HepG2 (cell line): ENCODE measurements around the gene GAPDH. TPM values are rescaled to one million over a fixed set of nuclear protein-coding genes. Genes with fewer than 3 reads are reported as not detected.

Experiments
- GTF3A ChIP-seq: sonication (generic); formaldehyde crosslinking; conservative IDR thresholded peaks from 2 replicates; pipeline ENCODE4 v1.4.0; 2020; ENCODE audit warnings: mild to moderate bottlenecking, missing genetic modification reagents
- HDAC2 ChIP-seq: sonication (generic); formaldehyde crosslinking; IDR thresholded peaks from 2 replicates; pipeline ENCODE4 v1.4.0; 2020; ENCODE audit warnings: missing genetic modification reagents
- HOXA3 ChIP-seq: sonication (generic); formaldehyde crosslinking; IDR thresholded peaks from 2 replicates; pipeline ENCODE4 v1.5.0; 2020; ENCODE audit warnings: missing genetic modification reagents
- HOXA7 ChIP-seq: sonication (generic); formaldehyde crosslinking; IDR thresholded peaks from 2 replicates; pipeline ENCODE4 v1.8.1; 2022; ENCODE audit warnings: mild to moderate bottlenecking, missing genetic modification reagents, moderate library complexity
- ISX ChIP-seq: sonication (generic); formaldehyde crosslinking; conservative IDR thresholded peaks from 2 replicates; pipeline ENCODE4 v1.5.0; 2020; ENCODE audit warnings: missing genetic modification reagents
- KDM1A ChIP-seq: IDR thresholded peaks from 2 replicates; pipeline ENCODE4 v1.6.1; 2016; ENCODE audit warnings: missing compliant biosample characterization
- PHF8 ChIP-seq: sonication (generic); formaldehyde crosslinking; IDR thresholded peaks from 2 replicates; pipeline ENCODE4 v1.5.0; 2020; ENCODE audit warnings: missing genetic modification reagents
- SMAD1 ChIP-seq: sonication (generic); formaldehyde crosslinking; IDR thresholded peaks from 2 replicates; pipeline ENCODE4 v1.4.0; 2020; ENCODE audit warnings: missing genetic modification reagents, low read depth, mild to moderate bottlenecking, borderline replicate concordance
- SMAD3 ChIP-seq: sonication (generic); formaldehyde crosslinking; IDR thresholded peaks from 2 replicates; pipeline ENCODE4 v1.4.0; 2020; ENCODE audit warnings: missing genetic modification reagents
- SMAD9 ChIP-seq: sonication (generic); formaldehyde crosslinking; IDR thresholded peaks from 2 replicates; pipeline ENCODE4 v1.5.1; 2020; ENCODE audit warnings: mild to moderate bottlenecking, missing genetic modification reagents
- TCF12 ChIP-seq, 2 experiments: fragments of 450-650 bp in 1 of 2; sonication (generic) in 1 of 2; formaldehyde crosslinking in 1 of 2; IDR thresholded peaks; 2 replicates each; pipeline versions ENCODE4 v1.6.1 to v1.8.0; 2017 to 2022; ENCODE audit warnings: antibody characterized with exemption in 1 of 2, mild to moderate bottlenecking in 1 of 2, missing genetic modification reagents in 1 of 2, moderate library complexity in 1 of 2
- ZFP37 ChIP-seq: sonication (generic); formaldehyde crosslinking; IDR thresholded peaks from 2 replicates; pipeline ENCODE4 v1.4.0; 2020; ENCODE audit warnings: missing genetic modification reagents, borderline replicate concordance
- ZNF143 ChIP-seq: sonication (generic); formaldehyde crosslinking; IDR thresholded peaks from 2 replicates; pipeline ENCODE4 v1.4.0; 2020; ENCODE audit warnings: missing genetic modification reagents
- ZNF235 ChIP-seq: sonication (generic); formaldehyde crosslinking; IDR thresholded peaks from 2 replicates; pipeline ENCODE4 v1.8.1; 2023; ENCODE audit warnings: mild to moderate bottlenecking, missing genetic modification reagents, borderline replicate concordance
- ZNF274 ChIP-seq: sonication (generic); formaldehyde crosslinking; IDR thresholded peaks from 2 replicates; pipeline ENCODE4 v1.5.1; 2020; ENCODE audit warnings: mild to moderate bottlenecking, missing genetic modification reagents
- ZNF282 ChIP-seq: fragments of 450-650 bp; IDR thresholded peaks from 2 replicates; pipeline ENCODE4 v1.6.1; 2018; ENCODE audit not compliant: partially characterized antibody
- ZNF383 ChIP-seq: sonication (generic); formaldehyde crosslinking; IDR thresholded peaks from 2 replicates; pipeline ENCODE4 v1.4.0; 2020; ENCODE audit warnings: missing genetic modification reagents, mild to moderate bottlenecking, borderline replicate concordance
- ZNF501 ChIP-seq: sonication (generic); formaldehyde crosslinking; IDR thresholded peaks from 2 replicates; pipeline ENCODE4 v1.5.1; 2020; ENCODE audit warnings: mild to moderate bottlenecking, moderate library complexity, missing genetic modification reagents
- ZNF589 ChIP-seq: sonication (generic); formaldehyde crosslinking; conservative IDR thresholded peaks from 2 replicates; pipeline ENCODE4 v1.8.0; 2022; ENCODE audit warnings: mild to moderate bottlenecking, moderate library complexity, missing genetic modification reagents
- polyA plus RNA-seq, 8 experiments: library from polyadenylated mRNA; depleted of rRNA in 3 of 8; stranded (reverse) in 7 of 8; unstranded in 1 of 8; fragments of >200 nt; fragmentation: Illumina TruSeq in 4 of 8; extraction: Trizol in 4 of 8; gene quantifications; 2 replicates each; pipeline versions ENCODE4 v1.2.1 to v1.2.3, GENCODE V29; 2011 to 2016; ENCODE audit warnings: low read depth in 4 of 8, missing spikeins in 1 of 8, mixed read lengths in 1 of 8; ENCODE audit not compliant: insufficient read depth in 1 of 8
- total RNA-seq, 5 experiments: library from RNA; depleted of rRNA; stranded (reverse); fragments of >200 nt; fragmentation: Illumina TruSeq; extraction: Trizol; gene quantifications; 2 replicates each; pipeline ENCODE4 v1.2.3, GENCODE V29; 2016; ENCODE audit warnings: low read depth in 1 of 5
- TF ChIP-seq, protein P1 (sequence below): sonication (generic); formaldehyde crosslinking; IDR thresholded peaks from 2 replicates; pipeline ENCODE4 v1.9.0; 2022; ENCODE audit warnings: missing genetic modification reagents, mild to moderate bottlenecking, borderline replicate concordance
- TF ChIP-seq, protein P2 (sequence below), 2 experiments: sonication (generic) in 1 of 2; formaldehyde crosslinking in 1 of 2; IDR thresholded peaks; 2 replicates each; pipeline versions ENCODE4 v1.5.1 to v1.6.1; 2011 to 2020; ENCODE audit warnings: borderline replicate concordance in 1 of 2, low read depth in 1 of 2, low read length in 1 of 2, mild to moderate bottlenecking in 1 of 2, missing genetic modification reagents in 1 of 2, moderate library complexity in 1 of 2
- TF ChIP-seq, protein P3 (sequence below): sonication (generic); formaldehyde crosslinking; IDR thresholded peaks from 2 replicates; pipeline ENCODE4 v1.4.0; 2020; ENCODE audit warnings: low read depth, mild to moderate bottlenecking, missing genetic modification reagents
- TF ChIP-seq, protein P4 (sequence below): sonication (generic); formaldehyde crosslinking; IDR thresholded peaks from 2 replicates; pipeline ENCODE4 v1.4.0; 2020; ENCODE audit warnings: missing genetic modification reagents, borderline replicate concordance

GAPDH gene
- total and polyA plus RNA-seq, 2 of the 13 experiments (the other 11 are each of a cell fraction or from before 2014, with no cell fraction given) = 3,038 to 12,722 TPM

DNA sequence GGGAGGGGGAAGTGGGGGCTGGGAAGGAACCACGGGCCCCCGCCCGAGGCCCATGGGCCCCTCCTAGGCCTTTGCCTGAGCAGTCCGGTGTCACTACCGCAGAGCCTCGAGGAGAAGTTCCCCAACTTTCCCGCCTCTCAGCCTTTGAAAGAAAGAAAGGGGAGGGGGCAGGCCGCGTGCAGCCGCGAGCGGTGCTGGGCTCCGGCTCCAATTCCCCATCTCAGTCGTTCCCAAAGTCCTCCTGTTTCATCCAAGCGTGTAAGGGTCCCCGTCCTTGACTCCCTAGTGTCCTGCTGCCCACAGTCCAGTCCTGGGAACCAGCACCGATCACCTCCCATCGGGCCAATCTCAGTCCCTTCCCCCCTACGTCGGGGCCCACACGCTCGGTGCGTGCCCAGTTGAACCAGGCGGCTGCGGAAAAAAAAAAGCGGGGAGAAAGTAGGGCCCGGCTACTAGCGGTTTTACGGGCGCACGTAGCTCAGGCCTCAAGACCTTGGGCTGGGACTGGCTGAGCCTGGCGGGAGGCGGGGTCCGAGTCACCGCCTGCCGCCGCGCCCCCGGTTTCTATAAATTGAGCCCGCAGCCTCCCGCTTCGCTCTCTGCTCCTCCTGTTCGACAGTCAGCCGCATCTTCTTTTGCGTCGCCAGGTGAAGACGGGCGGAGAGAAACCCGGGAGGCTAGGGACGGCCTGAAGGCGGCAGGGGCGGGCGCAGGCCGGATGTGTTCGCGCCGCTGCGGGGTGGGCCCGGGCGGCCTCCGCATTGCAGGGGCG lies at the start of gene GAPDH (continued):
- TF ChIP-seq, protein P1, sequence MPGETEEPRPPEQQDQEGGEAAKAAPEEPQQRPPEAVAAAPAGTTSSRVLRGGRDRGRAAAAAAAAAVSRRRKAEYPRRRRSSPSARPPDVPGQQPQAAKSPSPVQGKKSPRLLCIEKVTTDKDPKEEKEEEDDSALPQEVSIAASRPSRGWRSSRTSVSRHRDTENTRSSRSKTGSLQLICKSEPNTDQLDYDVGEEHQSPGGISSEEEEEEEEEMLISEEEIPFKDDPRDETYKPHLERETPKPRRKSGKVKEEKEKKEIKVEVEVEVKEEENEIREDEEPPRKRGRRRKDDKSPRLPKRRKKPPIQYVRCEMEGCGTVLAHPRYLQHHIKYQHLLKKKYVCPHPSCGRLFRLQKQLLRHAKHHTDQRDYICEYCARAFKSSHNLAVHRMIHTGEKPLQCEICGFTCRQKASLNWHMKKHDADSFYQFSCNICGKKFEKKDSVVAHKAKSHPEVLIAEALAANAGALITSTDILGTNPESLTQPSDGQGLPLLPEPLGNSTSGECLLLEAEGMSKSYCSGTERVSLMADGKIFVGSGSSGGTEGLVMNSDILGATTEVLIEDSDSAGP = peak; percentile 74
- TF ChIP-seq ZNF383 (CRISPR knock-in tag) (no peak), ZNF501 (peak; percentile 69; the same call in 1 of the 2 replicates), HOXA3 (CRISPR knock-in tag) (peak; percentile 52), ZNF282 (no peak), HOXA7 (CRISPR knock-in tag) (no peak), KDM1A (CRISPR knock-in tag) (no peak; the same call in 1 of the 2 replicates), ZNF235 (CRISPR knock-in tag) (peak; percentile 53; the same call in 1 of the 2 replicates), SMAD1 (CRISPR knock-in tag) (no peak), ZNF274 (CRISPR knock-in tag) (0 out of 2 replicates have a peak, but pooled peaks have one; percentile 29), TCF12 (IDR thresholded peaks at IDR 0.05) (no peak), TCF12 (CRISPR knock-in tag; IDR thresholded peaks at IDR 0.05) (peak; percentile 8), PHF8 (peak; percentile 64), ZNF143 (peak; percentile 62), ZFP37 (CRISPR knock-in tag) (peak; percentile 79; the same call in 1 of the 2 replicates), SMAD9 (no peak), HDAC2 (CRISPR knock-in tag) (peak; percentile 68), SMAD3 (CRISPR knock-in tag) (peak; percentile 20; the same call in 1 of the 2 replicates), GTF3A (CRISPR knock-in tag) (no peak), ISX (CRISPR knock-in tag) (peak; percentile 91; the same call in 1 of the 2 replicates), ZNF589 (CRISPR knock-in tag) (peak; percentile 52; the same call in 1 of the 2 replicates)
- TF ChIP-seq, protein P2, sequence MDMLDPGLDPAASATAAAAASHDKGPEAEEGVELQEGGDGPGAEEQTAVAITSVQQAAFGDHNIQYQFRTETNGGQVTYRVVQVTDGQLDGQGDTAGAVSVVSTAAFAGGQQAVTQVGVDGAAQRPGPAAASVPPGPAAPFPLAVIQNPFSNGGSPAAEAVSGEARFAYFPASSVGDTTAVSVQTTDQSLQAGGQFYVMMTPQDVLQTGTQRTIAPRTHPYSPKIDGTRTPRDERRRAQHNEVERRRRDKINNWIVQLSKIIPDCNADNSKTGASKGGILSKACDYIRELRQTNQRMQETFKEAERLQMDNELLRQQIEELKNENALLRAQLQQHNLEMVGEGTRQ (IDR thresholded peaks at IDR 0.05; ENCODE audit: low read depth, low read length) = no peak
- TF ChIP-seq, protein P2 (CRISPR knock-in tag; IDR thresholded peaks at IDR 0.05; ENCODE audit: borderline replicate concordance) = peak; percentile 54; the same call in 1 of the 2 replicates
- TF ChIP-seq, protein P3, sequence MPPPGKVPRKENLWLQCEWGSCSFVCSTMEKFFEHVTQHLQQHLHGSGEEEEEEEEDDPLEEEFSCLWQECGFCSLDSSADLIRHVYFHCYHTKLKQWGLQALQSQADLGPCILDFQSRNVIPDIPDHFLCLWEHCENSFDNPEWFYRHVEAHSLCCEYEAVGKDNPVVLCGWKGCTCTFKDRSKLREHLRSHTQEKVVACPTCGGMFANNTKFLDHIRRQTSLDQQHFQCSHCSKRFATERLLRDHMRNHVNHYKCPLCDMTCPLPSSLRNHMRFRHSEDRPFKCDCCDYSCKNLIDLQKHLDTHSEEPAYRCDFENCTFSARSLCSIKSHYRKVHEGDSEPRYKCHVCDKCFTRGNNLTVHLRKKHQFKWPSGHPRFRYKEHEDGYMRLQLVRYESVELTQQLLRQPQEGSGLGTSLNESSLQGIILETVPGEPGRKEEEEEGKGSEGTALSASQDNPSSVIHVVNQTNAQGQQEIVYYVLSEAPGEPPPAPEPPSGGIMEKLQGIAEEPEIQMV (CRISPR knock-in tag) = no peak
- TF ChIP-seq, protein P4, sequence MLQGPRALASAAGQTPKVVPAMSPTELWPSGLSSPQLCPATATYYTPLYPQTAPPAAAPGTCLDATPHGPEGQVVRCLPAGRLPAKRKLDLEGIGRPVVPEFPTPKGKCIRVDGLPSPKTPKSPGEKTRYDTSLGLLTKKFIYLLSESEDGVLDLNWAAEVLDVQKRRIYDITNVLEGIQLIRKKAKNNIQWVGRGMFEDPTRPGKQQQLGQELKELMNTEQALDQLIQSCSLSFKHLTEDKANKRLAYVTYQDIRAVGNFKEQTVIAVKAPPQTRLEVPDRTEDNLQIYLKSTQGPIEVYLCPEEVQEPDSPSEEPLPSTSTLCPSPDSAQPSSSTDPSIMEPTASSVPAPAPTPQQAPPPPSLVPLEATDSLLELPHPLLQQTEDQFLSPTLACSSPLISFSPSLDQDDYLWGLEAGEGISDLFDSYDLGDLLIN (CRISPR knock-in tag) = no peak
